Activated naive CD4-positive, alpha-beta T cell treated with anti-CD3 and anti-CD28 coated beads, Interleukin-2, amount 50 U/mL, for 72 hours (primary cell): ENCODE results near the gene KIF6. TPM values are rescaled to one million over a fixed set of nuclear protein-coding genes. Genes with fewer than 3 reads are reported as not detected.

Source experiments
- ATAC-seq, 2 donors: fragments of 150-1000 bp; cut with Tn5 transposase; 2 replicates each; pipeline ENCODE4 v1.10.0; 2021; ENCODE audit warnings: mild to moderate bottlenecking in 2 of 2, moderate library complexity in 2 of 2
- DNase-seq, 2 donors: peaks; one replicate each; pipeline ENCODE4 v3.0.0; 2021 to 2022; ENCODE audit warnings: low spot score in 2 of 2
- H3K27ac Mint-ChIP-seq, 2 donors: one replicate each; pipeline ENCODE4 v1.8.0; 2022; ENCODE audit warnings: mild to moderate bottlenecking in 2 of 2, mixed read lengths in 2 of 2
- H3K36me3 Mint-ChIP-seq, 2 donors: one replicate each; pipeline ENCODE4 v1.8.0; 2022; ENCODE audit warnings: mixed read lengths in 2 of 2
- H3K9me3 Mint-ChIP-seq, 2 donors: one replicate each; pipeline ENCODE4 v1.8.0; 2022; ENCODE audit warnings: mixed read lengths in 2 of 2
- total RNA-seq, 2 donors: library from RNA; stranded (reverse); gene quantifications; one replicate each; pipeline ENCODE4 v1.2.3, GENCODE V29; 2022

Gene KIF6
- total RNA-seq, 2 donors from 2014 or later, result 0.16 to 0.29 TPM

GRCh38 chr6:39587080-39587479 lies 138.1 kb downstream of the KIF6 start:
- Mint-ChIP-seq H3K9me3 (no peaks in the 10 kb centered on the region), H3K36me3 (no peaks in the 10 kb centered on the region)

GRCh38 chr6:39585641-39586040 lies 139.6 kb downstream of the KIF6 start:
- DNase-seq (no peak), ATAC-seq (no peak)
- H3K36me3 Mint-ChIP-seq, result no peaks in the 10 kb centered on the region
- no peaks in the 10 kb centered on the region for H3K9me3 Mint-ChIP-seq
- H3K27ac Mint-ChIP-seq, result no peak overlapping the region

More at GRCh38 chr6:39587080-39587479, 138.1 kb downstream of the KIF6 start:
- H3K27ac Mint-ChIP-seq, result no peak overlapping the region
- DNase-seq (no peak), ATAC-seq (no peak)

GRCh38 chr6:39577446-39578165 lies 147.6 kb downstream of the KIF6 start:
- H3K27ac Mint-ChIP-seq, result no peak overlapping the region
- ATAC-seq (no peak), DNase-seq (no peak)
- no peaks in the 10 kb centered on the region for H3K36me3 Mint-ChIP-seq
- H3K9me3 Mint-ChIP-seq, result no peaks in the 10 kb centered on the region

GRCh38 chr6:39576556-39577303 lies 148.5 kb downstream of the KIF6 start:
- DNase-seq (no peak), ATAC-seq (no peak)
- Mint-ChIP-seq H3K9me3 (no peaks in the 10 kb centered on the region), H3K27ac (no peak overlapping the region), H3K36me3 (no peaks in the 10 kb centered on the region)

GRCh38 chr6:39574991-39575390 lies 150.2 kb downstream of the KIF6 start:
- no peaks in the 10 kb centered on the region for H3K36me3 Mint-ChIP-seq
- no peak for DNase-seq
- no peaks in the 10 kb centered on the region for H3K9me3 Mint-ChIP-seq
- no peak for ATAC-seq
- no peak overlapping the region for H3K27ac Mint-ChIP-seq

- no peaks in the 10 kb centered on the region for H3K36me3 Mint-ChIP-seq
Measured at GRCh38 chr6:39573541-39573940, 151.7 kb downstream of the KIF6 start.

GRCh38 chr6:39572661-39573340 lies 152.4 kb downstream of the KIF6 start:
- Mint-ChIP-seq H3K27ac (no peak overlapping the region), H3K36me3 (no peaks in the 10 kb centered on the region), H3K9me3 (no peaks in the 10 kb centered on the region)
- DNase-seq (no peak), ATAC-seq (no peak)

More at GRCh38 chr6:39573541-39573940, 151.7 kb downstream of the KIF6 start:
- ATAC-seq, result no peak
- no peak for DNase-seq
- Mint-ChIP-seq H3K27ac (no peak overlapping the region), H3K9me3 (no peaks in the 10 kb centered on the region)

- H3K27ac Mint-ChIP-seq, result no peak overlapping the region
Measured at GRCh38 chr6:39568896-39569295, 156.3 kb downstream of the KIF6 start.

GRCh38 chr6:39567091-39567490 lies 158.1 kb downstream of the KIF6 start:
- ATAC-seq (no peak), DNase-seq (no peak)
- Mint-ChIP-seq H3K27ac (no peak overlapping the region), H3K9me3 (no peaks in the 10 kb centered on the region), H3K36me3 (no peaks in the 10 kb centered on the region)

More at GRCh38 chr6:39568896-39569295, 156.3 kb downstream of the KIF6 start:
- no peaks in the 10 kb centered on the region for H3K36me3 Mint-ChIP-seq
- DNase-seq (no peak), ATAC-seq (no peak)
- no peaks in the 10 kb centered on the region for H3K9me3 Mint-ChIP-seq

GRCh38 chr6:39566456-39566855 lies 158.8 kb downstream of the KIF6 start:
- ATAC-seq (no peak), DNase-seq (no peak)
- Mint-ChIP-seq H3K27ac (no peak overlapping the region), H3K9me3 (no peaks in the 10 kb centered on the region), H3K36me3 (no peaks in the 10 kb centered on the region)

GRCh38 chr6:39565956-39566355 lies 159.3 kb downstream of the KIF6 start:
- ATAC-seq (no peak), DNase-seq (no peak)
- H3K36me3 Mint-ChIP-seq, result no peaks in the 10 kb centered on the region
- no peak overlapping the region for H3K27ac Mint-ChIP-seq
- no peaks in the 10 kb centered on the region for H3K9me3 Mint-ChIP-seq

GRCh38 chr6:39563566-39564311 lies 161.5 kb downstream of the KIF6 start:
- Mint-ChIP-seq H3K27ac (no peak overlapping the region), H3K9me3 (no peaks in the 10 kb centered on the region), H3K36me3 (no peaks in the 10 kb centered on the region)
- no peak for DNase-seq
- ATAC-seq, result no peak

GRCh38 chr6:39561536-39562266 lies 163.5 kb downstream of the KIF6 start:
- ATAC-seq (no peak), DNase-seq (no peak)
- no peak overlapping the region for H3K27ac Mint-ChIP-seq
- no peaks in the 10 kb centered on the region for H3K9me3 Mint-ChIP-seq
- H3K36me3 Mint-ChIP-seq, result no peaks in the 10 kb centered on the region

GRCh38 chr6:39560915-39561314 lies 164.3 kb downstream of the KIF6 start:
- no peak overlapping the region for H3K27ac Mint-ChIP-seq
- H3K9me3 Mint-ChIP-seq, result no peaks in the 10 kb centered on the region
- DNase-seq, result no peak

GRCh38 chr6:39558591-39559190 lies 166.5 kb downstream of the KIF6 start:
- DNase-seq (no peak), ATAC-seq (no peak)
- Mint-ChIP-seq H3K27ac (no peak overlapping the region), H3K9me3 (no peaks in the 10 kb centered on the region), H3K36me3 (no peaks in the 10 kb centered on the region)

More at GRCh38 chr6:39560915-39561314, 164.3 kb downstream of the KIF6 start:
- no peaks in the 10 kb centered on the region for H3K36me3 Mint-ChIP-seq
- ATAC-seq, result no peak

- DNase-seq (no peak), ATAC-seq (no peak)
- Mint-ChIP-seq H3K36me3 (no peaks in the 10 kb centered on the region), H3K9me3 (no peaks in the 10 kb centered on the region), H3K27ac (no peak overlapping the region)
Measured at GRCh38 chr6:39558079-39558478, 167.1 kb downstream of the KIF6 start.
